GM21825 (cell line): ENCODE data around the gene NDFIP2.

Experiments
- ATAC-seq: cut with Tn5 transposase; IDR thresholded peaks from one replicate; pipeline ENCODE4 v1.9.1; 2021; ENCODE audit warnings: mild to moderate bottlenecking, moderate library complexity; ENCODE audit not compliant: unreplicated experiment

The NDFIP2 gene

DNA sequence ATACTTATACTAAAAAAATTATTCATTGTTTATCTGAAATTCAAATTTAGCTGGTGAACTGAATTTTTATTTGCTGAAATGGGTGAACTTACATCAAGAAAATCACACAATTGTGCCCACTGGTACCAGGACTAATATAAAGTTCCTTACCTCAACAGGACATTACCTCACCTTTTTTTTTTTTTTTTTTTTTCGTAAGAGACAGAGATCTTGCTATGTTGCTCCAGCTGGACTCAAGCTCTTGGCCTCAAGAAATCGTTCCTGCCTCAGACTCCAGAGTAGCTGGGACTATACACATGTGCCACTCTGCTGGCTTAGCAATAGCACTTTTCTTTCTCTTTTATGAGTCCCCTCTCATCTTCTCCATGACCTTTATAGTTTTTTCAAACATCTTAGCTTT is 22.5 kb upstream of the NDFIP2 start:
- no peak for ATAC-seq

DNA sequence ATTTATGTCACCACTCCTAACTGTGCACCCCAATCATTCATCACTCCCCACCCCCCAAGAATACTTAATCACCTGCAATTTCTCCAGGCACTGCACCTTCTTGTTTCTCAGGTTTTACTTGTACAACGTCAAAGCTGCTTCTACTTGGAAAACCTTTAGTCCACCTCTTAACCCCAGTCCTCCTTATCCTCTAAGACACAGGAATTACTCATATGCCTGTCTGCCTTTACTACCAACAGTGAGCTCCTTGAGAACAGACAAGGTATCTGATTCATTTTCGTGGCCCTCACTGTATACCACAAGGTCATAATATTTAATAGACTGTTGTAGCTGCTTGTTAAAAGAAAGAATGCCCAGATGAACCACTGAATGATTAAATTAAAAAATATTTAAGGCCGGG is 21.0 kb upstream of the NDFIP2 start:
- ATAC-seq = no peak

DNA sequence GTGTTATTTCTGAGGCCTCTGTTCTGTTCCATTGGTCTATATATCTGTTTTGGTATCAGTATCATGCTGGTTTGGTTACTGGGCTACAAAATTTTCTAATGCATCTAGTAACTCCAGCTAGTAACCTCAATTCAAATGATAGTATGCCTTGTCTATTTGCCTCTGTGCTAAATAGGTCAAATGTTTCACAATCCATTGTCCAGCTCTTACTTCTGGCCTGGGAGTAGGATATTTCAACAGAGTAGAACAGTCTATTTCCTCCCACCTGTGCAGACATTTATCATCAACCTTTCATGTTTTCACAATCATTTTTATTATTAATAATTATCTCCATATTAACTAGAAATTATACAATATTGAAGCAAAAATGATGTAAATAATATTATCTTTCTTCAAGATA is 18.1 kb upstream of the NDFIP2 start:
- ATAC-seq = no peak

DNA sequence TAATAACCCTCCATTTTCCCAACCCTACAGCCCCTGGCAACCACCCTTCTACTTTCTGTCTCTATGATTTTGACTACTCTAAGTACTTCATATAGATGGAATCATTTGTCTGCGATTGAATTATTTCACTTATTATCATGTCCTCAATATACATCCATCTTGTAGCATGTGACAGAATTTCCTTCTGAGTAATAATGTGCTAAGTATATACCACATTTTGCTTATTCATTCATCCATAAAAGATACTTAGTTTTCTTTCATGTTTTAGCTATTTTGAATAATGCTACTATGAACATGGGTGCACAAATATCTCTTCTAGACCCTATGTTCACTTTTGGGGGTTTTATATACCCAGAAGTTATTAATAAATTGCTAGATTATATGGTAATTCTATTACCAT is 17.4 kb upstream of the NDFIP2 start:
- ATAC-seq = no peak

DNA sequence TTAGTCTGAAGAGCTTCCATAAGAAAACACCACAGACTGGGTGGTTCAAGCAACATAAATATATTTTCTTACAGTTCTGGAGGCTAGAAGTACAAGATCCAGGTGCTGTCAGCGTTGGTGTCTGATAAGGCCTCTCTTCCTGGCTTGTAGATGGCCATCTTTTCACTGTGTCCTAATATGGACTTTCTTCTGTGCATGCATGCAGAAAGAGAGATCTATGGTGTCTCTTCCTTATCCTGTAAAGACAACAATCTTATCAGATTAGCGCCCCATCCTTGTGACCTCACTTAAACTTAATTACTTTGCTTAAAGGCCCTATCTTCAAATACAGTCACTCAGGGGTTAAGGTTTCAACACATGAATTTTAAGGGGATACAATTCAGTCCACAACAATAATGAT is 14.1 kb upstream of the NDFIP2 start:
- no peak for ATAC-seq

DNA sequence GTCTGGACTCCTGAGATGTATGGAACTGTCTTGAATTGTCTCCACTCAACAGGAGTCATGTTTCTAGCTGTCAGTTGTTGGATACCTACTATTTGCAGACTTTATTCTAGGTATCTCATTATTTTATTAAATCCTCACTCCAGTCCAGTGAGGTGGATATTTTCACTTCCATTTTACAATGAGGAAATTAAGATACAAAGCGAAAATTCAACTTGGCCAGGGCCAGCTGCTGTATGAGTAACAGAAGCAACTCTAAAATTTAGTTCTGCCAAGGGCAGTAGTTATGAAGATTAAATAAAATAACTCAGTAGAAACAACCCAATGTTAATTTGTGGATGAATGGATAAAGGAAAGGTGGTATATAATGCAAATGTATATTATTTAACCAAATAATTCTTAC is 12.6 kb upstream of the NDFIP2 start:
- no peak for ATAC-seq

DNA sequence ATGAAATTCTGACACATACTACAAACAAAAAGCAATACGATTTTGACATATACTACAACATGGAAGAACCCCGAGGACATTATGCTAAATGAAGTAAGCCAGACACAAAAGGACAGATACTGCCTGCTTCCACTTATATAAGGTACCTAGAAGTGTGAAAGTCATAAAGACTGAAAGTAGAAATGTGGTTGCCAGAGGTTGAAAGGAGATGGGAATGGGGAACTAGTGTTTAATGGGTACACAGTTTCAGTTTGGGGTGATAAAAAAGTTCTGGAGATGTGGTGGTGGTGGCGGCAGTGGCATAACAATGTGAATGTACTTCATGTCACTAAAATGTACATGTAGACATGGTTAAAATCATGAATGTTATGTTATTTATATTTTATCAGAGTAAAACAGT is 12.1 kb upstream of the NDFIP2 start:
- ATAC-seq = no peak

DNA sequence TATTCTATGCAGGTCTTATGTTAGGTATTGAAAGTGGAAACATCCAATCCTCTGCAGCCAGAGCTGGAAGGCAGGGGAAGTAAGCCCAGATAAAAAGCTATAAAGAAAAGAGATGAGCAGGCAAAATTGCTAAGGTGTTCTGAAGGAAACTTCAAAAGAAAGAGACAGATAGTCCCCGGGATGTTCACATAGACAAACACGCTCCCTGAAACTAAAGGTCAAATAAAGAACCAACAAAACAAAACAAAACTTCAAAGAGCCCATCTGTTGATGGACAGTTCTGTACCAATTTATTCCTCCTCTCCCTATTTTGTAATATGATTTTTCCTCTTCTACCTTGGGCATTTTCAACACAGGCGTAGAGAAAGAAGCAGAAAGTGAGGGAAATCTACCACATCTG is 11.3 kb upstream of the NDFIP2 start:
- ATAC-seq = no peak

DNA sequence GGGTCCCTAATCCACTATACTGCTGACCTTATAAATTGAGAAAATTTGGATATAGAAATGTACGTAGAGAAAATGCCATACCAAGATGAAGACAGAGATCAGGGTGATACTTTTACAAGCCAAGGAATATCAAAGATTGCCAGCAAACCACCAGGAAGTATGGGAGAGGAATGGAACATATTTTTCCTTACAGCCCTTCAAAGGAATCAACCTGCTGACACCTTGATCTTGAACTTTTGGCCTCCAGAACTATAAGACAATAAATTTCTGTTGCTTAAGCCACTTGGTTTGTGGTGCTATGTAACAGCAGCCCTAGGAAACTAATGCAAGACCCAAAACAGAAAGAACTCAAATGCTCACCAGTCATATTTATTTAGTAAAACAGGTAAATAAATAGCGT is 10.3 kb upstream of the NDFIP2 start:
- no peak for ATAC-seq

DNA sequence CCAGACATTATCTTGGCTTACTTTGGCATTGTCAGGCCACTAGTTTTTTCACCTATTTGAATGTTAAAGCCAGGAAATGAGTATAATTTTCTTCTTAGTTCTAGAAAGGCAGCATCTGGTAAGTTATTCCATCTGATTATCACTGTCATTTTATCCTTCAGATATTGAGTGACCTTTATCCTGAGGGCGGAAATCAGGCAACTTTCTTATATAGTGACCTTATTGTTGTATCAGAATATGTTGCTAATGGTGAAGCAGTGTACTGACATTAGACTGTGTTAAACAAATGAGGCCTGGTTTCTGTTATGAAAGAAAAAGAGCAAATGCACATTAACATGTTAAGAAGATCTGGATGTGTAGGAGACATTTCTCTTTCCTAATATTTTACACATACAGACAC is 5.4 kb upstream of the NDFIP2 start:
- ATAC-seq = no peak

DNA sequence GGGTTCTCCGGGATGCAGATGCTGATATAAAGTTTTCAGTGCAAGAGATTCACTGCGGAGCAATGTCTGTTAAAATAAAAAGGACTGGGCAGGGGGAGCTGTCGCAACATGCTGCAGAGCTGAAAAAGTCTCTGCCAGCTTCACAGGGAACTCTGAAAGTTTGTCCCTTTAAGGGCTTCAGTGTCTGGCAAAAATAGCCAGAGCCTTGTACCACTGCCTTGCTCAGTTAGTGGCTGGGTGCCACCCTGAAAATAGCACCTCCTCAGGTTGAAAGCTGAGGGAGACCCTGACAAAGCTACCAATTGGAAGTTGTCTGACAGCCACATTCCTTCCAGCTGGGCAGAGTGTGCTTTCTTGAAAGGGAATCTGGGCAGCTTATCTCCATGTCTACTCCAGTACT is 3.0 kb upstream of the NDFIP2 start:
- ATAC-seq = no peak

DNA sequence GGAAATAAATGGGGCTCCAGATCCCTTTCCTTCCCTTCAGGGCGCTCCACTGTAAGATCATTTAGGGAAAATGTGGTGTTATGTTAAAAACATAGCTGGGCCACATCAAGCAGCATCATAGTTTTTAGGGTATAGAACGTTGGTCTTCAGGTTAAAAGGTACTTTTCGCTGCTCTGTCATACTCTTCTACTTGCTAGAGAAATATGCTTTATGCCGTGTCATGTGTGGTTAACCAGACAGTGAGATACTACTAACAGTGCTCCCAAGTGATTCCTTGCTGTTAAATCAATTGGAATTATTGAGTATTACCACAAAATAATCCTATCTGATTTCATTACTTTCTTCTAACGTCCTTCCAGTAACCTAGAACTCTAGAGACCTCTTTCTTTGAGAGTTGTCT is 1.1 kb upstream of the NDFIP2 start:
- no peak for ATAC-seq

DNA sequence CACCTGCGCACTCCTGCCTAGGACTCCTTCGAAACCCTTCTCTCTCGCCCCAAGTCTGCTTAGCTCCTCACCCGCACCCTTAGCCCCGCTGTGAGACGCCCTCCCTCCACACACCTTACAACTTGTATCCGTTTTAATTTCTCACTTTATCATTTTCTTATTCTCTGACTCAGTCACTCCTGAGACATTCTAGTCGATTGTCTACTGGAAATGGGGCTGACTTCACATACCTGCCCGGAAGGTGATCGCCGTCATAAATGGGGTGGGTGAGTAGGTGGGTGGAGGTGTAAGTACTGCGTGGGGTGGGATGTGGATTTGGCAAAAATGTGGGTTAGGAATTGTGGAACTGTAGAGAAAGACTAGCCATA is 714 bp downstream of the NDFIP2 start:
- ATAC-seq = peak; percentile 20

DNA sequence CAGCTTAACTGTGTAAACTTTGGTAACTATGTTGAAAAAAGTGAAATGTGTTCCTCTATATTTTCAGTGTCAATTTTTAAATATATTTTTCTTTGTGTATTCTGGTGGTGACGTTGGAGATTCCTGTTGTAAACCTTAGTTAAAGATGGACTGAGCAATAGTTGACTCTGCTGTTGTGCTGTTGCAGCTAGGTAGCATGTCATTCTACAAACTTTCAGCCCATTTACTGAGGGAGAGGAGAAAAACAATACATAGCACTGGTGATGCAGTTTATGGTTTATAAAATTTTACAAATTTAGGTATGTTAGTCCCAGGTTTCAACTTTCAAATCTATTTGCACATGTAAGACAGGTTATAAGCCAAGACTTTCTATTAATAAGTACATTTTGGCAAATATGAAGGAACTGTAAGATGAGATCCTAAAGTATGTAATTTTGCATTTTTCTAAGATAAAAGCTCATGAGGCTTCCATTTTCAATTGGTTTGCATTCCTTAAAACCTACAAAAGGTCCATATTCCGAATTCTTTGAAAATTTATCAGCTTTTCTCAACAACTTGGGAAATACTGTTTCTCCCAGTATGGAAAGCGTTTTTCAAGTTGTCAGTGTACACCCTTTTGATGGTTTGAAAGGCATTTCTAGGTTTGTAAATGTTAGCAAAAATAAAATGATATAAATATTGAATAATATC is 1.5 kb downstream of the NDFIP2 start:
- ATAC-seq = no peak

DNA sequence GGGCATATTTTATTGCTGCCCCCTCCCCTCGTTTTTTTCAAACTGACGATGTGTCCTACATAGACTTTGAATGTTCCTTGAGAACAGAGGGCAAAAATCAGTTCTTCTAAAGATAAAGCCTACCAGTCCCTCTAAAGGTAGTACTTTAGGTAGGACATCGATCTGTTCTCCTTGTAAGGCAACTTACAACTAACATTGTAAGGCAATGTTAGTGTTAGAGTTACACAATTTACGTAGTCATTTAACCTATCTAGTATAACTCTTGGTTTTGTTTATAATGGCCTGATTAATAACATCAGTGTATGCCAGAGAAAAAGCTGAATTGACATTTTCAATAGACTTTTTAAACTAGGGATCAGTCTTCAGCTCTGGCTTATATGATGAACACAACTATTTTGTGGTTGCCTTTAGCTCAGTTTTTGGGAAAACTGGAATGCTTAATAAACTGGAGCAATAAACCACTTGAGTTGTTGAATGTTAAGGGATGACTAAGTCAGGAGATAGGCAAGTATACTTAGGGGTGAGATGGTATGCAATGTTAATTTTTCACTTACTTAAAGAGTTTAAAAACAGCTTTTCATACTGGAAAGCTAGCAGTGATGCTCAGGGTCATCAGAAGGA is 2.2 kb downstream of the NDFIP2 start:
- no peak for ATAC-seq

DNA sequence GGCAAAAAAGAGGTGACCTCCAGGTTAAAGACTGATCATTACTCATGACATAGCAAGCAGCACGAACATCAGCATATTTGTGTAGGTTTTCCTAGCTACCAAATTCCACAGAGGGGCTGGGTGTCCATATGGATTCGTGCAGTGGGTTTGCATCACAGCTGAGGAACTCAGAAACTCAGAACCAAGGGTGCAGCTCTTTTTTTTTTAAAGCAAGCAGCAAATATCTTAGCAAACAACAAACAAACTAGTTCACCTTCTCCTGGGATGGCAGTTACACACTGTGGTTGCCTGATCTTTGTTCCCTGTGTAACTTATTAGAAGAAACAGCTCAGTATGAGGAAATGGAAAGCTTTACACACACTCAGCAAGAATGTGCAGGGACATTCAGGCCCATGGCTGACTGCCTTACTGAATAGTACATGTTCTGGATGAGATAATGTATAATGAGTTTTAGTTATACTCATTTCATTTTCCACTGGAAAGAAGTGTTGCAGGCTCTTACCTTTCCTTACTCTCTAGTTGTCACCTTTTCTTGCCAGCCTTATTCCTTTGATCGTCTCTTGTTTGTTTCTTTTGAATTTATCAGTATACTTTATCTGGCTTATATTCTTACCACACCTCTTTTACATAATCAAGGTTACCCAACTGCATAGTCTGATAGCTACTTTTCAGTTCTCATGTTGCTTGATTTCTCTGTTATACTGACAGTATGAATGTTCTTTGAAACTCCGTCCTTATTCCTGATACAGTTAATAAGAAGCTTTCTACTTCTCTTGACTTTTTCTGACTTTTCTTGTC is 4.3 kb downstream of the NDFIP2 start:
- ATAC-seq = no peak

DNA sequence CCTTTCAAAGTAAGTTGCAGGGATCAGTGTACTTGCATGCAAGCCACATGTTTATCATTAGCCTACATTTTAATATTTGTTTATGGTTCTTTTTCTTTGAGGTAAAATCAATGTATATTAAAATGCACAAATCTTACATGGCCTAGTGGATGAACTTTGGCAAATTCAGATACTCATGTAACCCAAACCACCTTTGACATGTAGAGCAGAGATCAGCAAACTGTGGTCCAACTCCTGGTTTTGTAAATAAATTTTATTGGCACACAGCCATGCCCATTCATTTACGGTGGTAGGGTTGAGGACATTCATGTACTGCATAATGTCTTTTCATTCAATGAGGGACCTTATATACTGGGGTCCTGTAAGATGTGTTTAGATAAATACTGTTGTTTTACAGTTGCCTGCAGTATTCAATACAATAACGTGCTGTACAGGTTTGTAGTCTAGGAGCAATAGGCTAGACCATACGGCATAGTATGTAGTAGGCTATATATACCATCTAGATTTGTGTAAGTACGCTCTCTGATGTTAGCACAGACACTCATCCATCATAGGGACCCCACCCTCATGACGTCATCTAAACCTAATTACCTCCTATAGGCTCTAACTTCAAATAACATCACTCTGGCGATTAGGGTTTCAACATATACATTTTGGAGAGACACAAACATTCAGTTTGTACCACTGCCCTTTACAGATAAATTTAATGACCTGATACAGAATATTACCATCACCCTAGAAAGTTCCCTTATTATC is 5.7 kb downstream of the NDFIP2 start:
- no peak for ATAC-seq

DNA sequence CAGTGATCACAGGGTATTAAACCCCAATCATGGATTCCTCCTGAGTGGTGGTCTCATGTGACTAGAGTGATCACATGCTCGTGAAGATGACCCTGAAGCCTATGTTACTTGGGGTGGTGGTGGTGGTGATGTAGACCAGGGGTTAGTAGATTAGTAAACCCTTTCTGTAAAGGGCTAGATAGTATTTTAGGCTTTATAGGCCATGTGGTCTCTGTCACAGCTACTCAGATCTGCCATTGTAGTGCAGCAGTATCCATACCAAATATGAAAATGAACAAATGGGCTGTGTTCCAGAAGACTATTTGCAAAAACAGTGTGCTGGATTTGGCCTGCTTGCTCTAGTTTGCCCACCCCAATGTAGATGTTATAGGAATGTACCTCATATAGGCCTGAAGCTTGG is 9.4 kb downstream of the NDFIP2 start:
- ATAC-seq = no peak

DNA sequence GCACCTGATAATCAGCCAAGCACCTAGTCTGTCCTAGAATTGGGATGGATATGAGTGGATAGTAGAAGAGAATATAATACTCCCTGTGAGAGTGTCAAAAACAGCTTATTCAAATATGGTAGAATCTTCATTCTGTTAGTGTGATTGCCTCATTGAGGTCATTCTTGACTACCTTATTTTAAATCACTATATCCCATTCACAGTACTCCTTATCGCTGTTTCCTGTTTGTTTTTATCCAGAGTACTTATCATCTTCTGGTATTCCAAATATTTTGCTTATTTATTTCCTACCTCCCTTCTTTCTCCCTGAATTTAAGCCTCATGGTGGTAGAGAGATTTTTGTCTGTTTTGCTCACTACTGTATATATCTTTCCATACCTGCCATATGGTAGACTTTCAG is 9.9 kb downstream of the NDFIP2 start:
- ATAC-seq = no peak

DNA sequence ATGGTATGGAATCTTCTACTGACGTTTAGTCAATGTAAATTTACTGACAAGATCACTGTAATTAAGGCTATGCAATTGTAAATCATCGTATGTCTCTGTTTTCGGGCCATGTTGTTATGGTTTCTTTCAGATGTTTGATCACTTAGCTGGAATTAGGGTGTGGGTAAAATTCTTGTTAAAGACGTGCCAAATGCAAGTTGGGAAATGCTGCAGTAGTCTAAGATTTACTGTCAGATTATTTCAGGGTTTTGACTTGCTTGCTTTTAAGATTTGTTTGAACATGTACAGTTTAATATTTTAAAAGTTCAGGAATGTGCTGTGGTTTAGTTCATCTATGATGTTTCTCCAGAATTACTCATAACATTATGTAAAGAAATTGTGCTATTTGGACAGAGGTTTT is 10.8 kb downstream of the NDFIP2 start:
- no peak for ATAC-seq

DNA sequence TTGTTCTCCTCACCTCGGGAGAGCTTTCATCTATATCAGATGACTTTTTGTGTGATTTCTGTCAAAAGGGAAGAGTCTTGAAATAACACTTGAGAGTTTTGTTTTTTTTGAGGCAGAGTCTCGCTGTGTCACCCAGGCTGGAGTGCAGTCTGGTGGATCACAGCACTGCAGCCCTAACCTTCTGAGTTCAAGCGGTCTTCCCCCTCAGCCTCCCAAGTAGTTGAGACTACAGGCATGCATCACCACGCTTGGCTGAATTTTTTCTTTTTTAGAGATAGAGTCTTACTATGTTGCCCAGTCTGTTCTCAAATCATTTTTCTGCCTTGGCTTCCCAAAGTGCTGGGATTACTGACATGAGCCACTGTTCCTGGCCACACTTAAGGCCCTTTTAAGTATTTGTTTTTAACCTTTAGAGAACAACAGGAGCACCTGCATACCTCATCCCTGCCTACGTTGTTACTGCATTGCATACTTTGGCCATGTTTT is 11.4 kb downstream of the NDFIP2 start:
- ATAC-seq = no peak
